NK-92 (cell line): ENCODE results near the gene SFMBT1.

Experiments
- DNase-seq: peaks from one replicate; lab custom pipeline; 2025; ENCODE audit not compliant: unreplicated experiment; lab: John Stamatoyannopoulos, UW

Gene SFMBT1

DNA sequence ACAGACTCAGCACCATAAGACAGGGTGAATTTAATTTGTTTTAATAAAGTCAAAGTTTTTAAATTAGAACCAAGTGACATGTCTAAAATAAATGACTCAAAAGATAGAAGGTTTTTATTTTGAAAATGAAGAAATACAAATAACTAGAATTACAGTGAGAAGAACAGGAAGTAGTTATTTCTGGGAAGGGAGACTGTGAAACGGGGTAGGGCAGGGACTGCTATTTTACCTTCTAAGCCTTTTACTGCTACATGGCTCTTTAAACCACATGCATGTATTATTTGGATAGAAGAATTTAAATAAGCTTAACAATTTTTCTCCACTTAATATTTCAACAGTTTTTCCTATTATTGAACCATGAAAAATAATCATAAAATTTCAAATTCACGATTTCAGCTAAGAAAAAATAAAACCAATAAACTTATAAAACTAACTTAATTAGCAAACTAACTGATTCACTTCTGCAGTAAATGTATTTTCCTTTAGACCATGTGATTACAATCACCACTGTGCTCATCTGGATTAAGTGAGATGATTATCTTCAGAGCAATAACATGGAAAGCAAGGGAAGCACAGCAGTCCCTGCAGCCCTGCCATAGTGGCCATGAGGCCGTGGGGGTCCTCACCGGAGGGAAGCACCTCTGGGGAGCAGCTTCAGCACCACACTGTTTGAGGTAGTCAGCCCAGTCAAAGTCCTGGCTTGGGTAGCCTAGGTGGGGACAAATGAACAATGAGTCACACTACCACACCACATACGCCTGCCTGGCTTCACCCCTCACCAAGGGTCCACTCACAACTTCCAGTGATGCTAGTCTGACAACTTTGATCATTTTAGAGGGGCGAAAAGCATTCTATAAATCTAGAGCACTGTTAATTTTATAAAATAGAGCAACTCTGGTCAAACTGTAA is 120.2 kb downstream of the SFMBT1 start:
- no peak for DNase-seq

DNA sequence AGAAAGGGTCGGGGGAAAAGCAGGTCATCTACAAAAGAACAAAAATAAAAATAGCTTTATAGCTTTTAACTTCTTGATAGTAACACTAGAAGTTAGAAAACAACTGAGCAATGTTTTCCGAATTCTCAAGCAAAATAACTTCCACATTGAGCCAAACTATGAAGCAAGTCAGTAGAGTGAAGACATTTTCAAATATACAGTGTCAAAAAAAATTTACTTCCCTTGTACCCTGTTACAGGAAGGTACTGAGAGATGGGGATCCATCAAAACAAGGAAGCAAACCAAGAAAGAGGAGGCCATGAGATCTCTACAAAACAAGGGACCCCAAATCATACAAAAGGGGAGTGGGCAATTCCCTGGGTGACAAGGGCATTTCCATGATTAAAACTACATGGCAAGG is 121.9 kb downstream of the SFMBT1 start:
- no peak for DNase-seq

DNA sequence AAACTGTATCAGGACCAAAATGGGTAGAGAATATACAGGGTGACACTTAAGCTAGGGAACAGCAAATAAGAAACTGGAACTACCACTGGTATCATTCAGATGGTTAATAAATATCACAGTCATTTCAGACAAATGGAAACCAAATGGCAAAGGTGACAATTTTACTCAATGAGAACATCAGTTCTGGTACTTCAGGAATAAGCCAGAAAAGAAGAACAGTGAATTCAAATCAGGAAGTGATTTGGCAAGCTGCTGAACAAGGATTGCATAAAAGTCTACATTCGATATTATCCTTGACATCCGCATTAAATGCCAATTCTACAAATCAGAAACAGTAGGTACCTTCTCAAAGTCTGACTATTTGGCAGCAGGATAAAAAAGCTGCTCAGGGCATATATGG is 125.0 kb downstream of the SFMBT1 start:
- no peak for DNase-seq

- no peak for DNase-seq
These were observed 128.8 kb downstream of the SFMBT1 start for GRCh38 chr3:52917044-52917443.

GRCh38 chr3:52915294-52915693 is 130.6 kb downstream of the SFMBT1 start:
- DNase-seq: no peak

DNA sequence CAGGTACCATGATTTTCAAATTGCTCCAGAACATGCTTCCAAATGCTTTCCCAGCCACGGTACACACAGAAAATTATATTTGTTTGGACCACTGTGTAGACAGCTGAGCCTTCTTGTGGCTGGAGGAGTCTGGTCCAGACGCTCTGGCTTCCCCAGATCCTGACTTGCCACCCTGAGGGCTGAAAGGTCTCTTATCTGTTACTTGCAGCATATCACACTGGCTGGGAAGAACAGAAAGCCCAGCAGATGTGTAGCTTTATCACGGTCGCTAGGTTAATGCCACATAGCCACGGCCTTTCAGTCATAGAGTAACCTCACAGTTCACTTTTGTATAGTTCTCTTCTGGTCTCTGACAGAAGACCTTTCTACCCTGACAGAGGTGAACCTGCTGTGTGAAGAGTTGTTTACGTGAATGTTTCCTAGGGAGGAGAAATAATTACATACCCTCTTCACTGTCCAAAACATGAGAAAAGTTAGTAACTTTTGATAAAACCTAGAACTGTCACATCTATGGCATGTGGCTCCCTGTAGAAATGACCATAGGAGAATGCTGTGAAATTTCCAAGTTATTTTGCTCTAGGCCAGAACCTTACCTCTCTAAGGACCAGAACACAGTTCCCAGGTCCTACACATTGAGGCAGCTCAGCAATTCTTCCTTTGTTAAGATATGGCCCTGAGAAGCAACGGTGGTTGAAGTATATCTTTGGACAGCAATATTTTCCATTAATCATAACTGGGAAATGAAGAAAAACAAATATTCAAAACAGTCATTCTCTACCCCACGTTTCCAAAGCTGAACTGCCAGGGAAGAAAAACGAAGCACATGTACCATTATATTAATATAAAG is 132.8 kb downstream of the SFMBT1 start:
- no peak for DNase-seq

DNA sequence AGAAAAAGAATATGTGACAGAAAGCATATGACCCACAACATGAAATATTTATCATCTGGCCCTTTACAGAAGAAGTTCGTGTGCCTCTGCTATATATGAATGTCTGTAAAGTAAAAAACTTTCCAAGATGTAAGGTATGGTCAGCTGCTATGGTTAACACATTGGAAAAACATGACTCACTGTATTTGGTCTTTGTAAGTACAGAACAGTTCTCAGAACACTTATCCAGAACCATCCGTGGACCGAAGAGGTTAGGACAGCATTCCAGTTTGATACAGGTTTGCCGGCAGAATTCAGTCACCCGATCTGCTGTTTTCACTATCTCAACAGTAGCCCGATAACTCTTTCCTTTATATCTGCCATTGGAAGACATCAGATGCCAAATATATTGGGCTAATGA is 135.1 kb downstream of the SFMBT1 start:
- no peak for DNase-seq

GRCh38 chr3:52907497-52907896 is 138.4 kb downstream of the SFMBT1 start:
- DNase-seq: no peak

GRCh38 chr3:52904552-52904951 is 141.3 kb downstream of the SFMBT1 start:
- no peak for DNase-seq

- no peak for DNase-seq
These were observed 141.9 kb downstream of the SFMBT1 start for GRCh38 chr3:52904000-52904399.

GRCh38 chr3:52897130-52898122 is 148.4 kb downstream of the SFMBT1 start, which contains the start of gene STIMATE:
STIMATE (minus strand) TSS chr3:52897548; CDS start chr3:52897450, 98 bp downstream.
- no peak for DNase-seq

- no peak for DNase-seq
These were observed 149.3 kb downstream of the SFMBT1 start for GRCh38 chr3:52896613-52897012.

DNA sequence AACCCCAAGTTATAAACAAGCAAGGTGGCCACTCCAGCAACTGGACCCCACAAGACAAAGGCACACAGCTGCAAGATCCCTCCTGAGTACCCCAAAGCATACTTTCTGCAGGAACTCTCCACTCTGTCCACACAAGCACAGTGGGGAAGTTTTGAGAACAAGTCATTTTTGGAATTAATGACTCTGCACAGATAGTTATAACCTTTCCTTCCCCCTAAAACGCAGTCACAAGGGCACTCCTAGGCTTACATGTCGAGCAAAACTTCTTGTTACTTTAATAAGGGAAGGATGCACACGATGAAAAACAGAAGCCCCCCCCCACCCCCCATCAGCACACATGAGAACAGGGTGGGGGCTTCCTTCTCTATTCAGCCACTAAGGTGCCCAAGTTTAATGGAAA is 149.7 kb downstream of the SFMBT1 start:
- DNase-seq: no peak

- no peak for DNase-seq
These were observed 150.5 kb downstream of the SFMBT1 start for GRCh38 chr3:52895418-52895817.

DNA sequence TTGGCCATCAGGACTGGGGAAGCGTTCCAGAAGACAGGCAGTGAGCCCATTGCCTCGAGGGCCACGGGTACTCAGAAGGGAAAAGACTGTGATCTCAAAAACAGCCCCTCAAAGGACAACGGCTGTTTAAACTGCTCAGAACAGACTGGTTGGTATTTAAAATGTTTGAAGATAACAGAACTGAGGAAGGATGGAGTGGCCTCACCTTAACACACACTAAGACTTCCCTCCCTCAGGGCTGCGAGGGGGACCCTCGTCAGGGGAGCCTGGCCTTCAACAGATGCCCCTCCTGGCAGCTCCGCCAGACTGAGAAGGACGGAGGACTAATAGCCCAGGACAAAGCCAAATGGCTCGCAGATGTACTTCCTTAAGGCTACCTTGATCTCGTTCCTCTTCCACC is 151.1 kb downstream of the SFMBT1 start:
- DNase-seq: no peak

- no peak for DNase-seq
These were observed 152.2 kb downstream of the SFMBT1 start for GRCh38 chr3:52893723-52894122.

DNA sequence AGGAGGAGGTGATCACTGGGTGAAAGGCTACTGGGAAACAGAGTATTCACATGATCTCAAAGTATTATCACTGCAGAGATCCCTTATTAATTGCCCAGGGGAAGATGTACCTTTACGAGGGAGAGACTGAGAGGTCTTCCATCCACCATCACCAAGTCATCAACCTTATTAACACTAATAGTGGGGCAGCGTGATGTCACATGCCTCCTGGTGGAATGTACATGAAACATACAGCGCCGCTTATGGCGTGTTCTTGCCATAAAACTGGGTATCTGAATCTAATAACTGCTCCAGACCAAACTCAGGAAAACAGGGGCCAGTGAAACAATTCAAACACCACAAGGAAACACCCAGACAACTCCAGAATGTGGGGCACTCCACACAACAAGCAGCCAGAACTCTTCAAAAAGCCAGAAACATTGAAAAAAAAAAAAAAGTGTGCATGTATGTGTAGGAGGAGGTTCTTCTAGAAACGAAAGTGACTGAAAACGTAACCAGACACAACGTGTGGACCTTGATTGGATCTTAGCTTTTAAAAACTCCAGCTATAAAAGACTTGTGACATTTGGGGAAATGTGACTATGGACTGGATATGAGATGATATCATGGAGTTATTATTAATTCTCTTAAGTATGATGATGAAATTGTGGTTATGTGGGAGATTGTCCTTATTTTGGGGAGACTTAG is 153.1 kb downstream of the SFMBT1 start:
- DNase-seq: no peak

GRCh38 chr3:52892290-52892624 is 153.6 kb downstream of the SFMBT1 start:
- DNase-seq: no peak

DNA sequence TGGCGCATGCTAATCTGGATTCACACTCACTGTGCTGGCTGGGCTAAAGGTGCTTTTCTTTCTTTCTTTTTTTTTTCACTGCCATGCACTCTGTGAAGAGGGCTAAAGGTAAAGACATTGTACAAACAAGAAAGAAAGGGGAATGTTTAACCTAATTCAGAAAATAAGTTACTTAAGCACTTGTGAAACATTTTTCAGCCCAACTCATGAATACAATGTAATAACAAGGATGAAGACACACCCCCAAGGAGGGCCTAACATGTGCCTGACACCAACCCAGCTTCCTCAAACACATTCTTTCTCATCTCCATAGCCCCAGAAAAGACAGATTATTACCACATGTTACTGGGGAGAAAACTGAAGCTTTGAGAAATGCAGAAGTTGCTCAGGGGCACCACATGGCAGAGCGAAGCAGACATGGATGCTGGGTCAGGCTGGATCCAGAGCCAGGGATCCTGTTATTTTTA is 154.2 kb downstream of the SFMBT1 start:
- no peak for DNase-seq

DNA sequence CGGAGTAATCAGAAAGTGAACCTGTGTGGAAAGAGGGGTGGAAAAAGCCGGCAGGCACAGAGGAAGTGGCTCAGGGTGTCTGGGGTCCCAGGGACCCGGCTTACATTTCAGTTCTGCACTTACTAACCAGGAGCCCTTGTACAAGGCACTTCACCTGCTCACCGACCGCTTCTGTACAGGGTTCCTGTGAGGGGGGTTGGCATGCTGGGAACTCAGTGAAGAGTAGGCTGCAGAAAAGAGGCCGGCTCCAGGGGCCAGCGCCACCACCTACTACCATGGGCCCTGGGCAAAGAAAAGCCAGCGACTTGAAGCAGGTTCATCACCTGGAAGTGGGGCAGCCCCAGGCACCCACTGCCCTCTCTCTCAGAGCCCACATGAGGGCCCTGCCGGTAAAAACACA is 154.7 kb downstream of the SFMBT1 start:
- DNase-seq: no peak
